ENCODE data around the gene S100P.

GRCh38 chr4:6721121-6721520 lies 27.4 kb downstream of the S100P start:
- TF ChIP-seq POLR2AphosphoS5 (IDR thresholded peaks at IDR 0.05) (no peak), POLR2A (IDR thresholded peaks at IDR 0.05) (no peak), CTCF (IDR thresholded peaks at IDR 0.05) (no peak)

Measured in transverse colon (tissue), 4 donors.